Measurements from ENCODE around the gene LRRC36.
"Not testable (repeated sequence)": the region's sequence is repeated elsewhere in the genome, so short reads cannot be mapped to it uniquely, and the experiment has no call there.

Gene LRRC36

DNA sequence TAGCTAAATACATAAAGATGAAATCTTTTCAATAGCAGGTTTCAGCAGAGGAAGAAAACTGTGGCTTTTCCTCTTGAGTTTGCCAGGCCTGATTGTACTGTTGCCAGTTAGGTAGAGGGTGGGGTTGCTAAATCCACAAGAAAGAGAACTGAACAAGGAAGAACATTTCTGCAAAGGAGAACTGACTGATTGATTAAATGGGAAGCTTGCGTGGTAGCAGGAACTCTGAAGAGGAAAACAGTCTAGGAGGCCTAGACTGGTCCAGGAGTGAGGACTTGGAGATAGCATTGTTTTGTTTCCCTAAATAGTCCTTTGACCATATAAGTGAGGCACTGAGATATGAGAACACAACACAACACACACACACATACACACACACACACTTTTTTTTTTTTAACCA, 18.8 kb downstream of the LRRC36 start:
- DNase-seq (ENCODE audit: low spot score), result no peak

DNA sequence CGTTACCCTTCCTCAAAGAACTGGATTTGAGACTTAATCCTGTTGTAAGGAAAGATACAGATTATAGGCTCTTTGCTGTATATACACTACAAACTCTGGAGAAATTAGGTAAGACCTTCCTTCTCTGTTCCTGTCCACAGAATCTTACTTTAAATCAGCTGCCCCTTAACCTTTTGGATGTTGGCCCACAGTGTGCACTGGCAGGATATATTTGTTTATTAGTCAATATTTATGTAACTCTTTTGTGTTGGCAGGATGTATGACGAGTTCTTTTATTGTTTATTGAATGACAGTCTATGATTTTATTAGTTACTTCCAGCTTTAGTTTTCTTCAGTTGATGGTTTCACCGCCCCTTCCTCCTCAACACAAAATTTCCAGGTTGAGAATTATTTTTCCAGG, 19.7 kb downstream of the LRRC36 start:
- no peak for DNase-seq (ENCODE audit: low spot score)

DNA sequence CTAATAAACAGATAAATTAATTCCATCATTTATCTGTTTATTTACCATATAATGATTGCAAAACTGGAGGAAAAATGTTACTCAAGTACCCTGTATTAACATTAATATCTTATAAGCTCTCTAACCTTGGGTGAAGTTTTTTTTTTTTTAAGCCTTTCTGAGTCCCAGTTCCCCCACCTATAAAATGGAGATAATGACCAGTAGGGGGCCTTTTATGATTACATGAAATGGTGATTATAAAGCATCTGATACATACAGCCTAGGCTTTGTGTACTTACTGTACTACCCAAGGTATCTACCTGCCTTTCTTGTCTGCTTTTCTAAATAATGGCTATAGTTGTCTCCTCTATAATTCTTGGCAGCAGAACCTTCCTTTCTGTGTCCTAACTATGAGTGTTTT, 22.6 kb downstream of the LRRC36 start:
- DNase-seq (ENCODE audit: low spot score), result no peak

- DNase-seq (ENCODE audit: low spot score), result no peak
Measured at GRCh38 chr16:67350324-67350723, 23.7 kb downstream of the LRRC36 start.

- DNase-seq (ENCODE audit: low spot score), result not testable (repeated sequence)
Measured at GRCh38 chr16:67352463-67352862, 25.8 kb downstream of the LRRC36 start.

DNA sequence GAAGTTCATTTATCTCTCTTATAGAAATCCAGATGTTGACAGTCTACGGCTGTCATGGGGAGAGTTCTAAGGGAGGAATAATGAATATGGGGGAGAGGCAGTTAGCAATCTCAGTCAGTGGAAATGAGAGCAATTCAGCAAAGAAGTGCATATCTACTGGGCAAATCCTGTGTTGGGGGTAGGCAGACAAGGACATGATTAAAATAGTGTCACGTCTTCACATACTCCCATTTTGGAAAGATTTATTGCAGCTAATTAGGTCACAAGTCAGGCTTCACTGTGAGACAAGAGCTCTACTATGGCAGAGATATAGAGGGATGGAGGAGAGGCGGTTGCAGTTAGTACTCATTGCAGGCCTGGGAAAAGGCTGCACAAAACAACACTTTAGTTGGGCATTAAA, 29.8 kb downstream of the LRRC36 start:
- no peak for DNase-seq (ENCODE audit: low spot score)

- no peak for DNase-seq (ENCODE audit: low spot score)
Measured at GRCh38 chr16:67357561-67357960, 30.9 kb downstream of the LRRC36 start.

- DNase-seq (ENCODE audit: low spot score), result not testable (repeated sequence)
Measured at GRCh38 chr16:67359540-67360269, 33.1 kb downstream of the LRRC36 start.

DNA sequence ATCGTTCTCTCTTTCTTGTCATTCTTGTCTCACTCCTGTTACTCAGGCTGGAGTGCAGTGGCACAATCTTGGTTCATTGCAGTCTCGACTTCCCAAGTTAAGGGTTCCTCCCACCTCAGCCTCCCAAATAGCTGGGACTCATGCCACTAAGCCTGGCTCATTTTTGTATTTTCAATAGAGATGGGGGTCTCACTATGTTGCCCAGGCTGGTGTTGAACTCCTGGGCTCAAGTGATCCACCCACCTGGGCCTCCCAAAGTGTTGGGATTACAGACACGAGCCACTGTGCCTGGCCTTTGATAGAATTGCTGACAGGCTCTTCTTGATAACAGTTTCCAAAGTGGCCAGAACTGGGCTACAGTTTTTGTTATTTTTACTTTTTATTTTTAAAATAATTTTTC, 34.4 kb downstream of the LRRC36 start:
- no peak for DNase-seq (ENCODE audit: low spot score)

GRCh38 chr16:67364600-67365235, 38.1 kb downstream of the LRRC36 start:
- no peak for DNase-seq (ENCODE audit: low spot score)

GRCh38 chr16:67370661-67371060, 44.0 kb downstream of the LRRC36 start:
- no peak for DNase-seq (ENCODE audit: low spot score)

DNA sequence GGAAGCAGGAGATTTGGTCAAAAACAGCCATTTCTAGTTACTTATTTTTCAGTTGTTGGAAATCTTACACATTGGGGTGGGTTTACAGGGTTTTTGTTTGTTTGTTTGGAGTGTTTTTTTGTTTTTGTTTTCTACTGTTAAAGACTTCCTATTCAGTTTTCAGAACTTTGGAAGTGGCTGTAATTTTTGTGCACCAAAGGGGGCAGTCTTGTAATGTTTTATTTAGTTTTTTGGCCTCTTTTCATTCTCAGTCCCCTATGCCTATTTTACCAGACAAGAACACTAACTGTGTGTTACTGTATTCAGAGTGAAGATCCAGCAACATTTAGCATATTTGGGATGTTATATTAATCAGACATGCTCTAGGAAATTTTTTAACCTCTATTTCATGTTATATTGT, 46.0 kb downstream of the LRRC36 start:
- DNase-seq (ENCODE audit: low spot score), result no peak

- not testable (repeated sequence) for DNase-seq (ENCODE audit: low spot score)
Measured at GRCh38 chr16:67376012-67376411, 49.4 kb downstream of the LRRC36 start.

GRCh38 chr16:67378642-67379041, 52.0 kb downstream of the LRRC36 start:
- no peak for DNase-seq (ENCODE audit: low spot score)

- DNase-seq (ENCODE audit: low spot score), result no peak
Measured at GRCh38 chr16:67383284-67383683, 56.7 kb downstream of the LRRC36 start.

GRCh38 chr16:67384778-67385510, 58.3 kb downstream of the LRRC36 start:
- no peak for DNase-seq (ENCODE audit: low spot score)

DNA sequence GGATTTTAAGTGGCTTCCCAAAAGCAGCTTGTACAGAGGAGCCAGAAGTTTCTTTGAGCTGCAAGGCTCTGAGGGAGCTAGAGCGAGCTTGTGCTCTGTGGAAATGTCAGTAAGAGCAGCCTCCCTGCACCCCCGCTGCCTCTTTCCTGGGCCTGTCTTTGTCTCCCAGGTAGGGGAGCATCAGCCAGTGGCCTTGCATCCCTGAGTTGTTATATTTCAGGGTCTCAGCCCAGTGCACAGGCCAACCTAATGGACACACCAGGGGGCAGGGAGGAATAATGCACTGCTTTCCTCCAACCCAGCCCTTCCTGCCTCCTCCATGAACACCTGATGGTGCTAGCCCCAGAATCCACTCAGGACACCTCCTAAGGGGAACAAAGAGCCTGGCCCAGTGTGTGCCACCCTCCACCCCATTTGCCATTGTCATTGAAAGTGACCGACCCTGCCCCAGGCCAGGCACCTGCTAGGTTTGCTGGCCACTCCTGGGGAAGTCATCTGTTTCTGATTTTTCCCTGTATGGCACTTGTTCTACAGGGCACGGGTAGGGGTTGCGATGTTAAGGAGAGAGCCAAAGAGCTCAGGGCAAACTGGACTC, 60.3 kb downstream of the LRRC36 start:
- DNase-seq (ENCODE audit: low spot score), result no peak

DNA sequence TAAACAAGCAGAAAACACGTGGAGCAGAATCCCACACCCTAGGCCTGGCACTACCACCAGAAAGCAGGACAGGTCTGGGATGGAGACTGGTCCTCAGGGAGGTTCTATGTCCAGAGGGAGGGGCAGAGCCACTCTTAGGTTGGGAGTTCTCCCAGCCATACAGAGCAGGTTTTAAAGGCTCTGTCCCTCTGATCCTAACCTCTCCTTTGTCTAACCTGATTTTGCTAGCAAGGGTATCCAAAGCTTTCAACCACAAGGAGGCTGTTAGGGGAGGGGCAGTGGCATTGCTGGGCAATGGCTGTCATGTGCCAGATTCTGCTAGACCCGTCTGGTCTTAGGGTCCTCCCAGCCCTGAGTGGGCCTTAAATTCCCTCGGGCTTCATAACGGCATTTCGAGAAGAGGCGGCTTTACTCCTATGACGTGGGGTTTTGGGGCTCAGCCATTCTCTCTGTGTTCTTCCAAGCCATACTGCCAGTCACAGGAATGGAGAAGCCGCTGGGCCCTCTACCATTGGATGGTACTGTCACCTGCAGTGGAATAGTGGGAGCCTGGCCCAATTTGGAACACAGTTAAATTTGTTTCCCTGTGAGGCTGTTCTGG, 61.0 kb downstream of the LRRC36 start:
- no peak for DNase-seq (ENCODE audit: low spot score)

GRCh38 chr16:67388191-67388590, 61.6 kb downstream of the LRRC36 start:
- no peak for DNase-seq (ENCODE audit: low spot score)

GRCh38 chr16:67388591-67388990, 62.0 kb downstream of the LRRC36 start:
- no peak for DNase-seq (ENCODE audit: low spot score)

GRCh38 chr16:67389911-67390815, 63.5 kb downstream of the LRRC36 start:
- DNase-seq (ENCODE audit: low spot score), result no peak
